ENCODE results near the gene PDLIM4. TPM values are rescaled to one million over a fixed set of nuclear protein-coding genes. Genes with fewer than 3 reads are reported as not detected.
A peak's percentile ranks its signal among the peaks of the same experiment; 100 is the strongest.

PDLIM4 gene
- total RNA-seq, 1 experiment from 2014 or later, result 65.4 TPM

DNA sequence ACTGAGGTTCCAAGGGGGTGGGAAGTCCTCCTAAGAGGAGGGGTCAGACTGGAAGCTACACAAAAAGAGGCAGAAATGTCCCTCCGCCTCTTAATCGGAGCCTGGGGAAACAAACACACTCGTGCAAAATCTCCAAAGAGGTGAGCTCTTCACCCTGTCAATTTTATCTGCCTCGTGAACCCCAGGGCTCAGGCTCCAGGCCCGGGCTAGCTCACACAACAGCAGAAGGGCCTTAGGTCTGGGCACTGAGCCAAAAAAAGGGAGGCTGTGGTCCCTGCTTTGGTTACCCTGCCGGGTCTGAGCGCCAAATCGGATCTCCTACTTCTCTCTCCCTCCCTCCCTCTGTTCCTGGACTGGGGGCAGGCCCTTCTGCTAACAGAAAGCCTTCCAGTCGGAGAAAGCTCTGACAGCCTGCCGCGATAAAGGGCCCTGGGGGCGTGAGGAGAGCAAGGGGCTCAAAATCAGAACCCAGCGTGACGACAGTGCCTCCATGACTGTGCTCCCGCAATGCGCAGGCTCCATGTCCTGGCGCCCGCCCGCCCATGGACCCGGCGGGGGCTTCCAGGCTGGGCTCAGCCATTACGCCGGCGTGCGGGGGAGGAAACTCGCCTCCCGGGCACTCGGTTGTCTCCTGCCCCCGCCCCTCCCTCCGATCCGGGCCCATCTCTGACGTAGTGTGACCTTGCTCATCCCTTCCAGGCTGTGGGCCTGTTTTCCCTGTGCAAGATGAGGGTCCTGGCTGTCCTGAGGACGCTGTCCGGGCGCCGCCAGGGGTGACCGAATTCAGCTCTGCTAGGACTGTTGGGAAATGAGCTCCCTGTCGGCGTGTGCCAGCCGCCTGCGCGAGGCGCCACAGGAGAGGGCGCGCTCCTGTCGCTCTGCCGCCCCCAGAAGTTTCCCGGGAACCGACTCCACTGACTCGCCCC lies 35.8 kb downstream of the PDLIM4 start:
- peaks cover 2% of the 10 kb centered on the region; the same call in 1 of the 2 replicates for H3K4me1 ChIP-seq
- no peaks in the 10 kb centered on the region for H3K36me3 ChIP-seq
- no peaks in the 10 kb centered on the region for H3K9me3 ChIP-seq (replicated peaks)
- peak overlapping the region; percentile 98 for H3K27ac ChIP-seq
- no peaks in the 10 kb centered on the region for H3K27me3 ChIP-seq
- peak overlapping the region; percentile 70 for H3K4me3 ChIP-seq
- peak; percentile 98 to 99 for DNase-seq

DNA sequence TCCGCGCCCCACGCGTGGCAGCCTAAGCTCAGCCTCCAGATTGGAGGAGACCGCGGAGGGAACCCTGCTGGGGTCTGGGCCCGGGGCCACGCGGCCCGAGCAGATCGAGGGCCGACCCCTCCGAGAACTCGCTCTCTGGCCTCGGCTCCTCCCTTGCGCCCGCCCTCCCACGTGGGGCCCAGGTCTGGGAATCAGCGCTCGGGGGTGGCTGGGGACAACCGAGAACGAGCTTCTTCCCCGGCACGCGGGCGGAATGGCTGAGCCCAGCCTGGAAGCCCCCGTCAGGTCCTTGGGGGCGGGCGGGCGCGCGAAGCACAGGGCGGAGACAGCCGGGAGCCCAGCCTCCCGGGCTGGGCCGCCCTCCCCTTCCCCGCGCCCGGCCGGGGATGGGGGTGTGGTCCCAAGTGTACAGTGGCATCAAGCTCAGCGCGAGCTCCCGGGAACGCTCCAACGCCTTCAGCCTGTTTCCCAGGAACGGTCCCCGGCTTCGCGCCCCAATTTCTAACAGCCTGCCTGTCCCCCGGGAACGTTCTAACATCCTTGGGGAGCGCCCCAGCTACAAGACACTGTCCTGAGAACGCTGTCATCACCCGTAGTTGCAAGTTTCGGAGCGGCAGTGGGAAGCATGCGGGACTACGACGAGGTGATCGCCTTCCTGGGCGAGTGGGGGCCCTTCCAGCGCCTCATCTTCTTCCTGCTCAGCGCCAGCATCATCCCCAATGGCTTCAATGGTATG lies 36.7 kb downstream of the PDLIM4 start, which contains the start of gene SLC22A4:
TSS of gene SLC22A4 (plus strand) at position 403 of the 736 bp plus-strand sequence. CDS start at position 626, 223 bp downstream.
- H3K27ac ChIP-seq, result peak within 1 kb of the TSS; percentile 98
- H3K4me3 ChIP-seq, result peak within 1 kb of the TSS; percentile 70
- H3K27me3 ChIP-seq, result no peaks in the 10 kb centered on the region
- peak; percentile 97 for DNase-seq
- no peaks in the 10 kb centered on the region for H3K9me3 ChIP-seq (replicated peaks)
- peaks cover 2% of the 10 kb centered on the region; the same call in 1 of the 2 replicates for H3K4me1 ChIP-seq
- H3K36me3 ChIP-seq, result no peaks in the 10 kb centered on the region

DNA sequence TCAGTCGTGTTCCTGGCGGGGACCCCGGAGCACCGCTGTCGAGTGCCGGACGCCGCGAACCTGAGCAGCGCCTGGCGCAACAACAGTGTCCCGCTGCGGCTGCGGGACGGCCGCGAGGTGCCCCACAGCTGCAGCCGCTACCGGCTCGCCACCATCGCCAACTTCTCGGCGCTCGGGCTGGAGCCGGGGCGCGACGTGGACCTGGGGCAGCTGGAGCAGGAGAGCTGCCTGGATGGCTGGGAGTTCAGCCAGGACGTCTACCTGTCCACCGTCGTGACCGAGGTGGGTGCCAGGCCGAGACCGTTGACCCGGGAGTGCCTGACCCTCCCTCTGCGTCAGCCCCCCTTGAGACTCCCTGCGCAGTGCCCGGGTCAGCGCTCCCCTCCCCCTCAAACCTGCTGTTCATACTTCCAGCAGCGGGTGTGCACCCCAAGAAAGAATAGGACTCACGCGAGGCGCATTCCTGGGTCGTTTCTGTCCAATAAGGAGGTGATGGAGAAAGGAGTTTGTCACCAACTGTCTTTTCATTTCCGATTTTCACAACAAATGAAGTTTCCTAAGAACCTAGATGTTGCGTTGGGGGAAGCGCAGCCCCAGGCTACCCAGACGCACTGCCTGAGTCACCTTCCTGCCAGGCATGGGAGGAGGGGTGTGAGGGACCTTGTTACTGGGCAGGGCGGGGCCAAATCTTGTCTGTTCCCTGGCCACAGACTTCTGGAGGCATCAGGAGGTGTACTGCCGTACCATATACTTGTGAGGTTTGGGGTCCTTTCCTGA lies 37.4 kb downstream of the PDLIM4 start:
- H3K4me3 ChIP-seq, result peak overlapping the region; percentile 70
- H3K27ac ChIP-seq, result peak overlapping the region; percentile 98
- no peaks in the 10 kb centered on the region for H3K36me3 ChIP-seq
- no peaks in the 10 kb centered on the region for H3K9me3 ChIP-seq (replicated peaks)
- no peaks in the 10 kb centered on the region for H3K27me3 ChIP-seq
- peak; percentile 71 to 72 for DNase-seq
- peaks cover 2% of the 10 kb centered on the region; the same call in 1 of the 2 replicates for H3K4me1 ChIP-seq

DNA sequence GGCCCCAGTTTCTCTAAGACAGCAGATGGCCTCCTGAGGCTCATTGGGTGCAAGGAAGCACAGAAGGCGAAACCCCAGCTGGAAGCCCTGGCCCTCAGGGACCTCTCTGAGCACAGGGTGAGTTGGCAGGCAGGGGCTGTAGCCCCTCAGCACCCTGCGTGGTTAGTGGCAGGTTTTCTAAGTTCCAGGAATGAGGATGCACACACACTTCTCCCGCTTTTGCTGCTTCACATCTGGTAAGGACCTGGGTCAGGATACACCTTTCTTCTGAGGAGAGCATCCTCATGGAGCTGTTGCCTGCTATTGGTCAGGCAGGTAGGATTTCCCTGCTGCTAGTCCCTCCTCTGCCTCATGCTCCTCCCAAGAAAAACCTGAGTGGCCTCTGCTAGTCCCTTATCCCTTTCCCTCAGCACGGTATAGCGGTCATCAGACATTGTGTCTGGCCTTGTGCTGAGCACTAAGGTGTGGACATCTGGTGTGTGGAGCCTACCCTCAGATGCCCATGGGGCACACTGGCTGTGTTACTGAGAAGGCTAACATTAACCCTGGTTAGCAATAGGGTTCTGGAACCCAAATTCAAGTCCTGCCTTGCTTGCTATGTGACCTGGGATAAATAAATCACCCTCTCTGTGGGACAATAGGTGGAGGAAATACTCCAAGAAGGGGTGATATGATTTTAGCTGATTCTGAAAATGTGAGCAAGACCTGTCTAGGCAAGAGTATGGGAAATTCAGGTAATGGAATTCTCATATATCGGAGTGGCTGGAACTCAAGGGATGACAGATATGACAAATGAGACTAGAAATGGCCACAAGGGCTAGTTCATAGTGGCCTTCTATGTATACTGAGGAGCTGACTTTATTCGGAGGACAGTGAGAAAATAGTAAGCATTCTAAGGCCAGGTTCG lies 38.3 kb downstream of the PDLIM4 start:
- Histone ChIP-seq H3K36me3 (no peaks in the 10 kb centered on the region), H3K4me1 (peaks cover 2% of the 10 kb centered on the region; the same call in 1 of the 2 replicates), H3K9me3 (replicated peaks) (no peaks in the 10 kb centered on the region), H3K27ac (no peak overlapping the region; the same call in 1 of the 2 replicates), H3K27me3 (no peaks in the 10 kb centered on the region), H3K4me3 (peak overlapping the region; percentile 70)
- DNase-seq, result no peak

DNA sequence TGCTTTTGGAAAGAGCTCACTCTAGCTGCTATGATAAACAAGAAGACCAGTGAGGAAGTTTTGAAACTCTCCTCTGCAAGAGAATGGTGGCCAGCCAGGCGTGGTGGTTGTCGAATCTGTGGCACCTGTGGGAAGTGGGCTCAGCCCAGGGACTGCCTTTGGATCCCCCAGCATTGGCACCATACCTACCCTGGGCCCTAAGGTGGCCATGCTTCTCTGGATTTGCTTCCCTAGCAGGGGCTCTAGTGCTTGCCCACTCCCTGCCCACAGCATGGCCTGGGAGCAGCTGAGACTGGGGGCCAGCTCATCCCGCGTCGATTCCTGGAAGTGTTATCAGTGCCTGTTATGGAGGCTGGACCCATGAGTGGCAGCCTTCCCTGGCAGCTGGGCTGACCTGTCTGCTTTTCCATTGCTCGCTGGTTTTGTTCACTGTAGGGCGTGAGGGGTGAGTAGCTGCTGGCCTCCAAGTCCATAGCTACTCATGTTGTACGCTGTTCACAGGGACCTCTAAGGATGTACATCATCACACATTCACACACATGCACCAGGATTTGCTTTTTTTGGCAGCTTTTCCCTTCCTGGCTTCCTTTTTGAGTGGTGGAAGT lies 39.0 kb downstream of the PDLIM4 start:
- no peak overlapping the region for H3K4me3 ChIP-seq
- H3K27me3 ChIP-seq, result no peaks in the 10 kb centered on the region
- no peaks in the 10 kb centered on the region for H3K9me3 ChIP-seq (replicated peaks)
- no peak overlapping the region for H3K27ac ChIP-seq
- H3K36me3 ChIP-seq, result no peaks in the 10 kb centered on the region
- peaks cover 2% of the 10 kb centered on the region; the same call in 1 of the 2 replicates for H3K4me1 ChIP-seq
- no peak for DNase-seq

DNA sequence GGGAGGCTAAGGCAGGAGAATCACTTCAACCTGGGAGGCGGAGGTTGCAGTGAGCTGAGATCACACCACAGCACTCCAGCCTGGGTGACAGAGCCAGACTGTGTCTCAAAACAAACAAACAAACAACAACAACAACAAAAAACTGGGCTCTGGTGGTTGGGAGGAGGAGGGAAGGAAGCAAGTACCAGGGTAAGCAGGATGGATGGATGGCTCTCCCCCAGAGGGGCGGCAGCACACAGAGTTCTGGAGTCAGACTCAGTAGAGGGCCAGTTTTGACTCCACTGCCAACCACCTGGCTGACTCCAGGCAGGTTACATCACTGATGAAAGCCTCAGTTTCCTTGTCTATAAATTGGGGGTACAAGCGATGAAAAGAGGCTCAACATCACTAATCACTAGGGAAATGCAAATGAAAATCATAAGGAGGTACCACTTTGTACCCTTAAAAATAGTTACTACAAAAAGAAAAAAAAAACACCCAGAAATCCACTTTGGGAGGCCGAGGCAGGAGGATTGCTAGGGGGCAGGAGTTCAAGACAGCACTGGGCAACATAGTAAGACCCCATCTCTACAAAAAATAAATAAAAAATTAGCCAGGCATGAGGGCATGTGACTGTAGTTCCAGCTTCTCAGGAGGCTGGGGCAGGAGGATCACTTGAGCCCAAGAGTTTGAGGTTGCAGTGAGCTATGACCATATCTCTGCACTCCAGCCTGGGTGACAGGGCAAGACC lies 39.9 kb downstream of the PDLIM4 start:
- no peaks in the 10 kb centered on the region for H3K36me3 ChIP-seq
- H3K27me3 ChIP-seq, result no peaks in the 10 kb centered on the region
- no peak overlapping the region for H3K27ac ChIP-seq
- H3K4me3 ChIP-seq, result no peak overlapping the region
- H3K4me1 ChIP-seq, result no peaks in the 10 kb centered on the region; the same call in 1 of the 2 replicates
- H3K9me3 ChIP-seq (replicated peaks), result no peaks in the 10 kb centered on the region
- no peak for DNase-seq

DNA sequence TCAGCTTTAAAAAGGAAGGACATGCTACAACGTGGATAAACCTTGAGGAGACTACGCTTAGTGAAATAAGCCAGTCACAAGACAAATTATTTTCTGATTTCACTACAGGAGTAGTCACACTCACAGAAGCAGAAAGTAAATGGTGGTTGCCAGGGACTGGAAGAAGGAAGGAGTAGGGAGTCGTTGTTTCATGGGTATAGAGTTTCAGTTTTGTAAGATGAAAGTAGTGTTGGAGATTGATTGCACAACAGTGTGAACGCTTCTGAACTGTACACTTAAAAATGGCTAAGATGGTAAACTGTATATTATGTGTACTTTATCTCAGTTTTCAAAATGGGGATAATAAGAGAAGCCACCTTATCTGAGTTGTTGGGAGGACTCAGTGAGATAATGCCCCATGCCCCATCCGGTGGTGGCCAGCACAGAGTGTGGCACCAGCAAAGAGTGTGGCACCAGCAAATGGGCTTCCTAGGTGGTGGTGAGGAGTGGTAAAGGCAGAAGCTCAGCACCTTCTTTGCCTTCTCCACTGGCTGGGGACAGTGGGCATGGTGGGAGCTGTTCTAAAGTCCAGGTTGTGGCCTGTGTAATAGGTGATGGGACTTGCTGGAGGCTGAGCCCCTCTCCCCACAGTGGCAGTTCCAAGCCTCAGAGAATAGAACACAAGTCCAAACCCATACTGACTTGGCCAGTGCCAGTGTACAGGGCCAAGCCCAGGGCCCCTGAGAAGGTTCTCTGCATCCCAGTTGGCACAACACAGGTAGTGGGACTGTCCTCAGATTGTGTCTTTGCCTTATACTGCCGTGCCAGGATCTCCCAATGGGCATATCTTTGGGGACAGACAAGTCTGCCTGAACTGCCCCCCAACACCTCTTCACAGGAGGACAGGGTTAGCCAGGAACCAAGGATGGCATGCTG lies 41.1 kb downstream of the PDLIM4 start:
- no peaks in the 10 kb centered on the region for H3K36me3 ChIP-seq
- no peak overlapping the region for H3K4me3 ChIP-seq
- no peaks in the 10 kb centered on the region for H3K27me3 ChIP-seq
- peaks cover 10% of the 10 kb centered on the region for H3K4me1 ChIP-seq
- no peak overlapping the region for H3K27ac ChIP-seq
- no peak for DNase-seq
- H3K9me3 ChIP-seq (replicated peaks), result no peaks in the 10 kb centered on the region

DNA sequence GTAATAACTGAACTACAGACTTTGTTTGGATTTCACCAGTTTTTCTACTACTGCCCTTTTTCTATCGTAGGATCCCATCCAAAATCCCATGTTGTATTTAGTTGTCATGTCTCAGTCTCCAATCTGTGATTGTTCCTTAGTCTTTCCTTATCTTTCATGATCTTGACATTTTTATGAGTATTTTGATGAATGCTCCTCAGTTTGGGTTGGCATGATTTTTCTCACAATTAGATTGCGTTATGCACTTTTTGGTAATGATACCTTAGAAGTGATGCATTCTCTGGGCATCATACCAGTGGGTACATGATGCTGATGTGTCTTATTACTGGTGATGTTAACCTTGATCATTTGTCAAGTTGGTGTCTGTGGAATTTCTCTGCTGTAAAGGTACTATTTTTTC lies 42.4 kb downstream of the PDLIM4 start:
- Histone ChIP-seq H3K4me1 (peaks cover 20% of the 10 kb centered on the region), H3K27ac (no peak overlapping the region), H3K36me3 (no peaks in the 10 kb centered on the region), H3K4me3 (no peak overlapping the region), H3K27me3 (no peaks in the 10 kb centered on the region), H3K9me3 (replicated peaks) (peaks cover 6% of the 10 kb centered on the region; the same call in 1 of the 2 replicates)
- DNase-seq, result no peak

DNA sequence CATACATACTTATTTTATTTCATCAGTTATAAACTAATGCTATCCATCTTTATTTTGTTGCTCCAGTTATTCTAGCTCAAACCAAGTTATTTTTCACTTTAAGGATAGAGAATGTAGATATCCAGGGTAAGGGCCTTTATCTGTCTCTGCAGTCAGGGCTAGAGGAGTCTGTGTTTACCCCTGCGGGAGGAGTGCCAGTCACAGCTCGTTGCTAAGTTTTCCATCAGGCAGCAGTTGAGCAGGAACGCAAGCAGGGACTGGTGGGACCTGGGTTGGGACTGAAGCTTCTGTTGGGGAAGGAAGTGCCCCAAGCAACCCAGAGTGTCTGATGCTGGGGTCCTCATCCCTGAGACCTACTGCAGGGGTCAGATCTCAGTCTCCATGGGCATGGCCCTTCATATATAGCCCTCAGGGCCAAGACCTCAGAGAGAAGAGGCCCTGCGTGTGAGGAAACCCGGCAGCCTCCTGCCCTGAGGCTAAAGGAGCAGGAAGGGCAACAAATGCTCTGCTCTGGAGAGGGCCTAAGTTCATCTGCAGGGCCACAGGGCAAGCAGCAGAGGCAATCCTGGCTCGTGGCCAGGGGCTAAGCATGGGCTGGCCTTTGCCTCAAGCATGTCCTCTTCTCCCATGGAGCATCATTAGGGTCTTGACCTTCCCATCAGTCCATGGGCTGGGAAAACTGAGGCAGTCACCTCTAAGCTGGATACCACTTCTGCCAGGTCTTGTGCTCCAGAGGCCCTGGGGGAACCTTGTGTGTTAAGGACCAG lies 43.3 kb downstream of the PDLIM4 start:
- Histone ChIP-seq H3K27ac (no peak overlapping the region), H3K9me3 (replicated peaks) (peaks cover 14% of the 10 kb centered on the region), H3K4me1 (peaks cover 20% of the 10 kb centered on the region), H3K27me3 (no peaks in the 10 kb centered on the region), H3K36me3 (no peaks in the 10 kb centered on the region), H3K4me3 (no peak overlapping the region)
- DNase-seq, result no peak

DNA sequence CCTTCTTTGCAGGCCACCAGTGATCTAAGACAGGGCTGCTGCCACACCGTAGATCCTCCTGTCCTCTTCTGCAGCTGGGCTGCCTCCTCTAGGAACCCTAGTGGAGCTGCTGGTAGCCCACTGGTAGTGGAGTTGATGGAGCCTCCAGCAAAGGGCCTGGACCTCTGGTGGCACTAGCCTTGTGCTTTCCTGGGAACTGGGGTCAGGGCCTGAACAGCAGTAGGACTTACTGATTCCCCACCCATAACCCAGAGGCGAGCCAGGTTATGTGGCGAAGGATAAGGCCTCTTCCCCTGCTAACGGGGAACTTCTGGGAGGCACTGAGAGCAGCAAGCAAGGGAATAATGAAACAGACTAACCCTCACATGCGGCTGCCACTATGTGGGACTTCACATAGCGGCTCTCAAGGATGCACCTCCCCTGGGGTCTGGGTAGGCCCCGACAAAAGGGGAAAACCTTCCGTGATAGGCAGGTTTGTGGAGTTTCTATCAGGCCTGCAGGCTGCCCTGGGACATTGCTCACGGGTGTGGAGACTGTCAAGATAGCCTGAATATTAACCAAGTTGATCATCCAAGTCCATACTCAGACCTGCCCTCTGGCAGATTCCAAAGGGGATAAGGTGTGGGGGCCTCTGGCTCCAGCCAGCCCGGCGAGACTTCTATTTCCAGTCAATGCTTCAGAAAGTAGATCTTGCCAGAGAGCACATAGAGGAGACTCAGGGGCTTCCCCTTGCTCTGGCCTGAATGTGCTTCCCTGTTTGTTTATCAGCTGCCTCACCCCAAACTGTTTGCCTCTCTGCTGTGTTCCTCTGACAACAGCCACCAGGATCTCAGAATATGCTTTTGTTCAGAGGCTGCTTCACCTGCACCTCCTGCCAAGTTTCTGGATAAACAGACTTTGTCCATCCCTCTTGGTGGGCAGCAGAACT lies 44.1 kb downstream of the PDLIM4 start:
- no peak for DNase-seq
- Histone ChIP-seq H3K36me3 (no peaks in the 10 kb centered on the region), H3K9me3 (replicated peaks) (peaks cover 16% of the 10 kb centered on the region), H3K27ac (no peak overlapping the region), H3K4me1 (peaks cover 20% of the 10 kb centered on the region), H3K27me3 (no peaks in the 10 kb centered on the region), H3K4me3 (no peak overlapping the region)

DNA sequence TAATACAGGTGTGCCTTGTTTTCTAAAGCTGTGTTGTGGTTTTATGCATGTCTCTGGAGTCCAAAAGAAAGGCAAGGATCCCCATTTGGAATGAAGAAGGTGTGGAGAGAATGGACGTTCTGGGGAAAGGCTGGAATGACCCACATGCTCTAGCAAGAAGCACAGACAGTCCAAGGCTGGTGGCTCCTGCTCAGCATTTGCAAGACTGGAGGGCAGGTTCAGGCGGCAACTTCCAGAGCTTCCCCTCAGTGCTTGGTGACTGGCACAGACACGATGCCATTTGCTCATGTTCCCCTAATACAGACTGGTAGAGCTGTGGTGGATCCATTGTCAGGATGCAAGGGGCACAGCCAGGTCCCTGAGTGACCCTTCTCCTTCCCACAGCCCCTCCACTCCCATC lies 44.9 kb downstream of the PDLIM4 start:
- no peaks in the 10 kb centered on the region for H3K36me3 ChIP-seq
- H3K27ac ChIP-seq, result no peak overlapping the region
- H3K4me1 ChIP-seq, result peaks cover 20% of the 10 kb centered on the region
- H3K27me3 ChIP-seq, result no peaks in the 10 kb centered on the region
- H3K9me3 ChIP-seq (replicated peaks), result peaks cover 16% of the 10 kb centered on the region
- DNase-seq, result no peak
- H3K4me3 ChIP-seq, result no peak overlapping the region

All from SJCRH30 (cell line).